ENCODE data around the gene TNS1. TPM values are rescaled to one million over a fixed set of nuclear protein-coding genes. Genes with fewer than 3 reads are reported as not detected.

The TNS1 gene
- total RNA-seq, 1 donor from 2014 or later = 828 TPM

DNA sequence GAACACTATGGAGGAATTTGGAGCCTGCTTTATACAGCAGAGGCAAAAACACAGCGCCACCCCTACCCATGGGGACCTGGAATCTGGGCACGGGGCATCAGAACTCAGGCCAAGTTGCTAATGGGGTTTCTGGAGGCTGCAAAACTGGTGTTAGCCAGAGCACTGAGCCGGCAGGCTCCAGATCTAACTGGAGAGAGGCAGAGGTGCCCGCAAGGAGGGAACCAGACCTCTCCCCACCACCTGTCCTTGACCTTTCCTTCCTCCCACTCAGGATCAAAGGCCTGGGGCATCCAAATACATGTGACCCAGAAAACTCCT lies 126.6 kb downstream of the TNS1 start:
- H3K4me1 ChIP-seq = peaks cover 79% of the 10 kb centered on the region
- DNase-seq = no peak
- no peaks in the 10 kb centered on the region for H3K27me3 ChIP-seq (ENCODE audit: low read depth)
- TF ChIP-seq, protein P1, sequence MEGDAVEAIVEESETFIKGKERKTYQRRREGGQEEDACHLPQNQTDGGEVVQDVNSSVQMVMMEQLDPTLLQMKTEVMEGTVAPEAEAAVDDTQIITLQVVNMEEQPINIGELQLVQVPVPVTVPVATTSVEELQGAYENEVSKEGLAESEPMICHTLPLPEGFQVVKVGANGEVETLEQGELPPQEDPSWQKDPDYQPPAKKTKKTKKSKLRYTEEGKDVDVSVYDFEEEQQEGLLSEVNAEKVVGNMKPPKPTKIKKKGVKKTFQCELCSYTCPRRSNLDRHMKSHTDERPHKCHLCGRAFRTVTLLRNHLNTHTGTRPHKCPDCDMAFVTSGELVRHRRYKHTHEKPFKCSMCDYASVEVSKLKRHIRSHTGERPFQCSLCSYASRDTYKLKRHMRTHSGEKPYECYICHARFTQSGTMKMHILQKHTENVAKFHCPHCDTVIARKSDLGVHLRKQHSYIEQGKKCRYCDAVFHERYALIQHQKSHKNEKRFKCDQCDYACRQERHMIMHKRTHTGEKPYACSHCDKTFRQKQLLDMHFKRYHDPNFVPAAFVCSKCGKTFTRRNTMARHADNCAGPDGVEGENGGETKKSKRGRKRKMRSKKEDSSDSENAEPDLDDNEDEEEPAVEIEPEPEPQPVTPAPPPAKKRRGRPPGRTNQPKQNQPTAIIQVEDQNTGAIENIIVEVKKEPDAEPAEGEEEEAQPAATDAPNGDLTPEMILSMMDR (IDR thresholded peaks at IDR 0.05; ENCODE audit: borderline replicate concordance) = no peak
- peaks cover 97% of the 10 kb centered on the region for H3K36me3 ChIP-seq
- intact Hi-C loops (cut with micrococcal nuclease) = no loop called here
- H3K4me3 ChIP-seq = no peak overlapping the region
- no peaks in the 10 kb centered on the region for H3K9me3 ChIP-seq (replicated peaks)
- H3K27ac ChIP-seq (replicated peaks) = peak overlapping the region; percentile 68

GRCh38 chr2:217875556-217876252 lies 127.1 kb downstream of the TNS1 start:
- TF ChIP-seq, protein P1 (IDR thresholded peaks at IDR 0.05; ENCODE audit: borderline replicate concordance) = no peak
- intact Hi-C loops (cut with micrococcal nuclease) = no loop called here
- no peak overlapping the region for H3K4me3 ChIP-seq
- H3K36me3 ChIP-seq = peaks cover 97% of the 10 kb centered on the region
- no peaks in the 10 kb centered on the region for H3K27me3 ChIP-seq (ENCODE audit: low read depth)
- peaks cover 79% of the 10 kb centered on the region for H3K4me1 ChIP-seq
- no peak for DNase-seq
- H3K27ac ChIP-seq (replicated peaks) = peak overlapping the region; percentile 68
- no peaks in the 10 kb centered on the region for H3K9me3 ChIP-seq (replicated peaks)

DNA sequence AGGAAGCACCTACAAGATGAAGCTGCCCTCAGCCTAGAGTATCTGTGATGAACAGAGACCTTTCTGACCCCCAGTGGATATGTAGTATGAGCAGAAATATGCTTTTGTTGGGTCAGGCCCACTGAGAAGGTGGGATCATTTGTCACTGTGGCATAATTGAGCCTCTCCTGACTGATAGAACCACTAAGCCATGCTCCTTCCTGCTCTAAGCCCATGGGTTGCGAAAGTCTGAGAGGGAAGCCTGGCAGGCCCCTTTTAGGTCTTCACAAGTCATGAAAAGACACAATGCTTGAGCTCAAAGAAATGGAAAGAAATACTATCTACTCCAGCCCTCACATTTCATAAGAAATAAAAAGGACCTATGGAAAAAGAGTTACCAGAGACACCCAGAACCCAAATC lies 127.7 kb downstream of the TNS1 start:
- TF ChIP-seq, protein P1 (IDR thresholded peaks at IDR 0.05; ENCODE audit: borderline replicate concordance) = no peak
- no peak overlapping the region for H3K4me3 ChIP-seq
- peak overlapping the region; percentile 68 for H3K27ac ChIP-seq (replicated peaks)
- intact Hi-C loops (cut with micrococcal nuclease) = no loop called here
- peaks cover 96% of the 10 kb centered on the region for H3K36me3 ChIP-seq
- no peaks in the 10 kb centered on the region for H3K9me3 ChIP-seq (replicated peaks)
- no peaks in the 10 kb centered on the region for H3K27me3 ChIP-seq (ENCODE audit: low read depth)
- no peak for DNase-seq
- H3K4me1 ChIP-seq = peaks cover 79% of the 10 kb centered on the region

- no peak overlapping the region for H3K4me3 ChIP-seq
- H3K36me3 ChIP-seq = peaks cover 95% of the 10 kb centered on the region
- TF ChIP-seq, protein P1 (IDR thresholded peaks at IDR 0.05; ENCODE audit: borderline replicate concordance) = no peak
- H3K4me1 ChIP-seq = peaks cover 76% of the 10 kb centered on the region
- DNase-seq = no peak
- intact Hi-C loops (cut with micrococcal nuclease) = no loop called here
- no peaks in the 10 kb centered on the region for H3K27me3 ChIP-seq (ENCODE audit: low read depth)
- no peak overlapping the region for H3K27ac ChIP-seq (replicated peaks)
- no peaks in the 10 kb centered on the region for H3K9me3 ChIP-seq (replicated peaks)
These were observed 129.4 kb downstream of the TNS1 start for GRCh38 chr2:217873371-217873770.

DNA sequence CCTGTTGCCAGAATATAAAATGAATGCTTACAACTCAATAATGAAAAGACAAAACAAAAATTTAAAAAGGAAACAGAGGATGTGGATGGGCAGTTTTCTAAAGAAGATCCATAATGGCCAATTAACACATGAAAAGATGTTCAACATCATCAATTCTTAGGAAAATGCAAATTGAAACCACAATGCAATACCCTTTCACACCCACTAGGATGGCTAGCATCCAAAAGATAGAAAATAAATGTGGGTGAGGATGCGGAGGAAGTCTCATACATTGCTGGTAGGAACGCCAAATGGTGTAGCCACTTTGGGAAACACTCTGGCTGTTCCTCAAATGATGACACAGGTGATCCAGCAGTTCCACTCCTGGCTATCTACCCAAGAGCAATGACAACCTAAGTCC lies 130.5 kb downstream of the TNS1 start:
- Histone ChIP-seq H3K27ac (replicated peaks) (no peak overlapping the region), H3K4me3 (no peak overlapping the region), H3K36me3 (peaks cover 95% of the 10 kb centered on the region), H3K4me1 (peaks cover 72% of the 10 kb centered on the region), H3K27me3 (ENCODE audit: low read depth) (no peaks in the 10 kb centered on the region), H3K9me3 (replicated peaks) (no peaks in the 10 kb centered on the region)
- intact Hi-C loops (cut with micrococcal nuclease) = no loop called here
- no peak for DNase-seq
- TF ChIP-seq, protein P1 (IDR thresholded peaks at IDR 0.05; ENCODE audit: borderline replicate concordance) = no peak
